G401.6 (cell line): ENCODE results near the gene ZGLP1.
"Not testable (repeated sequence)": the region's sequence is repeated elsewhere in the genome, so short reads cannot be mapped to it uniquely, and the experiment has no call there.

ENCODE experiments used
- FAIRE-seq: peaks from 2 replicates; lab custom pipeline; 2012; peaks lifted over from hg19 to GRCh38; lab: Jason Lieb, UNC

Gene ZGLP1

DNA sequence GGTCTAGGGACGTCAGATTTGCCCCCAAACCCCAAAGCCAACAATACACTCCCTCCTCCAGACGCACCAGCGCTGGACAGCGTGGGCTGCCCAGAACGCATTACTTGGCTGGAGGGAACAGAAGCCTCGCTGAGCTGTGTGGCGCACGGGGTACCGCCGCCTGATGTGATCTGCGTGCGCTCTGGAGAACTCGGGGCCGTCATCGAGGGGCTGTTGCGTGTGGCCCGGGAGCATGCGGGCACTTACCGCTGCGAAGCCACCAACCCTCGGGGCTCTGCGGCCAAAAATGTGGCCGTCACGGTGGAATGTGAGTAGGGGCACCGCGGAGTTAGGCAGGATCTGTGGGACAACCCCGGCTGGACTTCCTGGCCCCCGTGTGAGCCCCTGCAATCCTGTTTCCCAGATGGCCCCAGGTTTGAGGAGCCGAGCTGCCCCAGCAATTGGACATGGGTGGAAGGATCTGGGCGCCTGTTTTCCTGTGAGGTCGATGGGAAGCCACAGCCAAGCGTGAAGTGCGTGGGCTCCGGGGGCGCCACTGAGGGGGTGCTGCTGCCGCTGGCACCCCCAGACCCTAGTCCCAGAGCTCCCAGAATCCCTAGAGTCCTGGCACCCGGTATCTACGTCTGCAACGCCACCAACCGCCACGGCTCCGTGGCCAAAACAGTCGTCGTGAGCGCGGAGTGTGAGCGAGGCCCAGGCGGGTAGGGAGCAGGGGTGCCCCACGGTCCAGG lies 15.8 kb downstream of the ZGLP1 start:
- no peak for FAIRE-seq

DNA sequence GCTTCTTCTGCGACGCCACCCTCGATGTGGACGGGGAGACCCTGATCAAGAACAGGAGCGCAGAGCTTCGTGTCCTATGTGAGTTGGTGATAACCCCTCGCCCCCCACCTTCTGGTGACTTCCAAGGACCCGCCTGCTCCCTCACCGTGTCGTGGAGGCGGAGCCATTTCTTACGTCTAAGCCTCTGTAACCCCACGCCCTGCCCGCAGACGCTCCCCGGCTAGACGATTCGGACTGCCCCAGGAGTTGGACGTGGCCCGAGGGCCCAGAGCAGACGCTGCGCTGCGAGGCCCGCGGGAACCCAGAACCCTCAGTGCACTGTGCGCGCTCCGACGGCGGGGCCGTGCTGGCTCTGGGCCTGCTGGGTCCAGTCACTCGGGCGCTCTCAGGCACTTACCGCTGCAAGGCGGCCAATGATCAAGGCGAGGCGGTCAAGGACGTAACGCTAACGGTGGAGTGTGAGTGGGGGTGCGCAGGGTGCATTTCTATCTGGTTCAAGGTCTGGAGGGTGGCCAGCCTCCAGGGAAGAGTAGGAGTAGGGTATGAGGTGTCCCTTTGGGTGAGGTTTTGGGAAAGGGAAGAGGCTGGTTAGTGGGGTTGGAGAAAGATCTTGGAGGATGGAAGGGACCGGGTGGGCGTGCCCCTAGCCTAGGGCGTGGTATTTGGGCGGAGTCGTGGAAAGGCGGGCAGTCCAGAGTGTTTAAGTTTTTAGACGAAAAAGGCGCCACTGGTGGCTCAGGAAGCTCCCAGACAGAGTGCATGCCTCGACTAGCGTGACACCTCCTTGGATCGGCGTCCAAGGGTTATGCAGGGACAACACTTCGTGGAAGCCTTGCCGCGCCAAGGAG lies 16.6 kb downstream of the ZGLP1 start:
- no peak for FAIRE-seq

- FAIRE-seq: no peak
Measured at GRCh38 chr19:10292206-10292788, 17.3 kb downstream of the ZGLP1 start.

- no peak for FAIRE-seq
Measured at GRCh38 chr19:10291554-10292205, 17.9 kb downstream of the ZGLP1 start.

GRCh38 chr19:10290876-10291553 lies 18.6 kb downstream of the ZGLP1 start:
- FAIRE-seq: no peak

GRCh38 chr19:10290357-10290875 lies 19.2 kb downstream of the ZGLP1 start:
- no peak for FAIRE-seq

DNA sequence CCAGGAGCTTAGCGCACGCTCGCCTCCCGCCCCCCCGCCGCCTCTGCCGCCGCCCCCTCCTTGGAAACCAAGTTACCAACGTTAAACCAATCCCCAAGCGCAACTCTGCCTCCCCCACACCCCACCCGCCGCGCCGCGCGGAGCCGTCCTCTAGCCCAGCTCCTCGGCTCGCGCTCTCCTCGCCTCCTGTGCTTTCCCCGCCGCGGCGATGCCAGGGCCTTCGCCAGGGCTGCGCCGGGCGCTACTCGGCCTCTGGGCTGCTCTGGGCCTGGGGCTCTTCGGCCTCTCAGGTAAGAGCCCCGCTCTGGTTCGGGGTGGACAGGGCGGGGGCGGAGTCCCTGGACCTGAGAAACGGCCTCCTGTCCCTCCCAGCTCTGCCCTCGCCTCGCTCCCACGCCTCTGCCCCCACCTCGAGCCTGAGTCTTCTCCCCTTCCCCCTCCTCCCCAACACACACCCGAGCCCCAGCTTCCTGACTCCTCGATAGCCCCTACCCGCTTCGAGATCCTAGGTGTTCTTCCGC lies 19.7 kb downstream of the ZGLP1 start, which contains the start of gene ICAM5:
TSS of gene ICAM5 (plus strand) at position 117 of the 521 bp plus-strand sequence. CDS start at position 209, 92 bp downstream.
- FAIRE-seq: no peak

DNA sequence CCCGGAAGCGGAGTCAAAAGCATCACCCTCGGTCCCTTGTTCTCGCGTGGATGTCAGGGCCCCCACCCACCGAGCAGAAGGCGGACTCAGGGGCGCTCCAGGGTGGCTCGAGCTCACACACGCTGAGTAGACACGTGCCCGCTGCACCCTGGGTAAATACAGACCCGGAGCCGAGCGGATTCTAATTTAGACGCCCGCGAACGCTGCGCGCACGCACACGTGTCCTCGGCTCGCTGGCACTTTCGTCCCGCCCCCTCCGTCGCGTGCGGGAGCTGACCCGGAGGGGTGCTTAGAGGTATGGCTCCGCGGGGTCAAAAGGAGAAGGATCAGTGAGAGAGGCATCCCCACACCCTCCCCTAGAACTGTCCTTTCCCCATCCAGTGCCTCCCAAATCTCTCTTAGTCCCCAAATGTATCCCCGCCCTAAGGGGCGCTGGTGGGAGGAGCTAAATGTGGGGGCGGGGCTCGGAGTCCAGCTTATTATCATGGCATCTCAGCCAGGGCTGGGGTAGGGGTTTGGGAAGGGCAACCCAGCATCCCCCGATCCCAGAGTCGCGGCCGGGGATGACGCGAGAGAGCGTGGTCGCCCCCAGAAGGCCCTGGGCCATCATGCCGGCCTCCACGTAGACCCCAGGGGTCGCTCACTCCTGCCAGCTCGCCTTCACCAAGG lies 20.3 kb downstream of the ZGLP1 start:
- FAIRE-seq: peak; percentile 23

GRCh38 chr19:10288662-10289166 lies 20.9 kb downstream of the ZGLP1 start:
- peak; percentile 87 for FAIRE-seq

- peak; percentile 45 for FAIRE-seq
Measured at GRCh38 chr19:10286803-10287737, 22.5 kb downstream of the ZGLP1 start, which contains the start of gene ICAM4. TSS of gene ICAM4 (plus strand) at chr19:10286955. CDS start at chr19:10287013, 58 bp downstream.

- no peak for FAIRE-seq
Measured at GRCh38 chr19:10285393-10285792, 24.2 kb downstream of the ZGLP1 start.

GRCh38 chr19:10284960-10285278 lies 24.7 kb downstream of the ZGLP1 start:
- no peak for FAIRE-seq

DNA sequence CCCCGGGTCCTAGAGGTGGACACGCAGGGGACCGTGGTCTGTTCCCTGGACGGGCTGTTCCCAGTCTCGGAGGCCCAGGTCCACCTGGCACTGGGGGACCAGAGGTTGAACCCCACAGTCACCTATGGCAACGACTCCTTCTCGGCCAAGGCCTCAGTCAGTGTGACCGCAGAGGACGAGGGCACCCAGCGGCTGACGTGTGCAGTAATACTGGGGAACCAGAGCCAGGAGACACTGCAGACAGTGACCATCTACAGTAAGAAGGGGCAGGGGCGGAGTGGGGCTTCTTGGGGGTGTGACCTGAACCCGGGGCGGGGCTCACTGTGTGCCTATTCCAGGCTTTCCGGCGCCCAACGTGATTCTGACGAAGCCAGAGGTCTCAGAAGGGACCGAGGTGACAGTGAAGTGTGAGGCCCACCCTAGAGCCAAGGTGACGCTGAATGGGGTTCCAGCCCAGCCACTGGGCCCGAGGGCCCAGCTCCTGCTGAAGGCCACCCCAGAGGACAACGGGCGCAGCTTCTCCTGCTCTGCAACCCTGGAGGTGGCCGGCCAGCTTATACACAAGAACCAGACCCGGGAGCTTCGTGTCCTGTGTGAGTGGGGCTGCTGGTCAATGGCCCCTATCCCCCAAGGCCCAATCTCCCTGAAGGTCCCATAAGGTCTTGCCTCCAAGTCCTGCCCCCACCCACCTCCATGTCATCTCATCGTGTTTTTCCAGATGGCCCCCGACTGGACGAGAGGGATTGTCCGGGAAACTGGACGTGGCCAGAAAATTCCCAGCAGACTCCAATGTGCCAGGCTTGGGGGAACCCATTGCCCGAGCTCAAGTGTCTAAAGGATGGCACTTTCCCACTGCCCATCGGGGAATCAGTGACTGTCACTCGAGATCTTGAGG lies 25.3 kb downstream of the ZGLP1 start:
- FAIRE-seq: no peak

DNA sequence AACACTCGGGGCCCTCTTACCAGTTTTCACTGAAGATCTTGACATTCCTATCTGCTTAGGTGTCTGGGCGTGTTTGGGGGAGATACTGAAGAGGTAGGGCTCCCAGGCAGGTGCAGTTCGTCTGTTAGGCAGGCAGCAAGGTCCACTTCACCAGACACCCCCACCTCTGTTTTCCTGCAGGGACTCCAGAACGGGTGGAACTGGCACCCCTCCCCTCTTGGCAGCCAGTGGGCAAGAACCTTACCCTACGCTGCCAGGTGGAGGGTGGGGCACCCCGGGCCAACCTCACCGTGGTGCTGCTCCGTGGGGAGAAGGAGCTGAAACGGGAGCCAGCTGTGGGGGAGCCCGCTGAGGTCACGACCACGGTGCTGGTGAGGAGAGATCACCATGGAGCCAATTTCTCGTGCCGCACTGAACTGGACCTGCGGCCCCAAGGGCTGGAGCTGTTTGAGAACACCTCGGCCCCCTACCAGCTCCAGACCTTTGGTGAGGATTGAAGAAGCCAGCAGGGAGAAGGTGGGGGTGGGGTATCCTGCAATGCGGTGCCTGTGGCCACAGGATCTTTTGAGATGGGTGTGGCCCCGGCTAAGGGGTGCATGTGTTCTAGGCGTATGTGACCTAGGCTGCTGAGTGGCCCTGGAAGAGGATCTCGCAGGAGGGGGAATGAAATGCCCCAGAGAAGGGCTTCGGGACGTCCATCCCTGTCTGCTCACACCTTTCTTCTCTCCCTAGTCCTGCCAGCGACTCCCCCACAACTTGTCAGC lies 26.1 kb downstream of the ZGLP1 start:
- no peak for FAIRE-seq

DNA sequence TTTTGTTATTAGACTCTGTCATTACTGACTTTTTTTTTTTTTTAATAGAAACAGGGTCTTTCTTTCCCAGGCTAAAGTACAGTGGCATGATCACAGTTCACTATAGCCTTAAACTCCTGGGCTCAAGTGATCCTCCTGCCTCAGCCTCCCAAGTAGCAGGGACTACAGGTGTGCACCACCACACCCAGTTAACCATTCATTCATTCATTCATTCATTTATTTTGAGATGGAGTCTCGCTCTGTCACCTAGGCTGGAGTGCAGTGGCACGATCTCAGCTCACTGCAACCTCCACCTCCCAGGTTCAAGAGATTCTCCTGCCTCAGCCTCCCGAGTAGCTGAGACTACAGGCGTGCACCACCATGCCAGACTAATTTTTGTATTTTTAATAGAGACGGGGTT lies 27.6 kb downstream of the ZGLP1 start:
- not testable (repeated sequence) for FAIRE-seq

DNA sequence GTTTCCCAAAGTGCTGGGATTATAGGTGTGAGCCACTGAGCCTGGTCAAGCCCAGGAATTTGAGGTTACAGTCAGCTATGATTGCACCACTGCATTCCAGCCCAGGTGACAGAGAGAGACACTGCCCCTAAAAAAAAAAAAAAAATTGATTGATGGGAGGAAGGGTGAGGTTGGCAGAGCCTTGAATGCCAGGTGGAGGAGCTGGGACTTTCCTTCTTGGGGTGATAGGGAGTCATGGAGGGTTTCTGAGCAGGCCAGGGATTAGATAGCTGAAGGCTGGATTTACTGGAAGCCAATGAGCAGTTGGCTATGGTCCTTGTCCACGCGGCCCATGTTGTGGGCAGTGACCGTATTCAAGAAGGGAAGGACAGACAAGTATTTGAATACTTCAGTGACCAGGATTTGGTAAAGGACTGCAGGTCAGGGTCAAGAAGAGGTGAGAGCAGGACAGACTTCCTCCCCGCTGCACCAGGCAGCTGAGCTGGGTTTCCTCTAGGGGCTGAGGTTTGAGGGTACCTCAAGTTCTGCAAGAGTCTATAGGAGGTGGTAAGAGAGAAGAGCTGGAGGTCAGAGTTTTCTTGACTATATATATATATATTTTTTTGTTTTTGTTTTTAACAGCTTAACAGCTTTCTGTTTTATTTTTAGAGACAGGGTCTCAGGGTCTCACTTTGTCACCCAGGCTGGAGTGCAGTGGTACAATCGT lies 29.7 kb downstream of the ZGLP1 start:
- no peak for FAIRE-seq

DNA sequence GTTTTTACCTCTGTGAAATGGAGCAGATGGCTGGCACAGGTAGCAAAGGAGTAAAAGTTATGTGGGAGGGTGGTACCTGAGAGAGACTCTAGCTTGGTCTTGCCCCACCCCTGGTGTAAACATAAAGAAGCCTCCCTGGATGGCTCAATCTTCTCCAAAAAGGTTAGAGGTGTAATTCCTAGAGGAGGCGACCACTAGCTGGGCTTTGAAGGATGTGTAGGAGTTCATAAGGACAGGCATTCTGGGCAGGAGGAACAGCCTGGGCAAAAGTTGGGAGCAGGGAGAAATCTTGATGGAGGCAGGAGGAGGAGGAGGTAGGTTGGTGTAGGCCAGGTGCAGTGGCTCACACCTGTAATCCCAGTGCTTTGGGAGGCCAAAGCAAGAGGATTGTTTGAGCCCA lies 30.7 kb downstream of the ZGLP1 start:
- no peak for FAIRE-seq
